HG03060 (cell line): ENCODE results near the gene ITGB6.
"Not testable (repeated sequence)": the region's sequence is repeated elsewhere in the genome, so short reads cannot be mapped to it uniquely, and the experiment has no call there.

Source experiments
- ATAC-seq: cut with Tn5 transposase; IDR thresholded peaks from one replicate; pipeline ENCODE4 v1.9.1; 2021; ENCODE audit warnings: low read depth, moderate number of reproducible peaks; ENCODE audit not compliant: unreplicated experiment

The ITGB6 gene

DNA sequence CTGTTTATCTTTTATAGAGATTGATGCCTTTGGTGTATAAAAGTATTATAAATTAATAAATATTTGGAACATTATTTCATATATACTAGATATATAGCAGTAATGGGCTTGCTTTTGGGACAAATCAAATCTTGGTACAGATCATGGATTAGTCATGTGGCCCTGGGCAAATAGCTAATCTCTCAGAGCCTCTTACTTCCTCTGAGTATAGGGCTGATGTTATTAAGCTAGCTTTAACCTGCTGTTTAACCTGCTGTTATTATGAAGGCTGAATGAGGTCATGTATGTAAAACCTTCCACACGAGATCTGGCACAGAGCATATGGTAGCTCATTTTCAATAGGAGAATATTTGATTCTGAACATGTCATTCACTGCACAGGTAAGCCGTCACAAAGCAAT, 5.7 kb downstream of the ITGB6 start:
- ATAC-seq = no peak

DNA sequence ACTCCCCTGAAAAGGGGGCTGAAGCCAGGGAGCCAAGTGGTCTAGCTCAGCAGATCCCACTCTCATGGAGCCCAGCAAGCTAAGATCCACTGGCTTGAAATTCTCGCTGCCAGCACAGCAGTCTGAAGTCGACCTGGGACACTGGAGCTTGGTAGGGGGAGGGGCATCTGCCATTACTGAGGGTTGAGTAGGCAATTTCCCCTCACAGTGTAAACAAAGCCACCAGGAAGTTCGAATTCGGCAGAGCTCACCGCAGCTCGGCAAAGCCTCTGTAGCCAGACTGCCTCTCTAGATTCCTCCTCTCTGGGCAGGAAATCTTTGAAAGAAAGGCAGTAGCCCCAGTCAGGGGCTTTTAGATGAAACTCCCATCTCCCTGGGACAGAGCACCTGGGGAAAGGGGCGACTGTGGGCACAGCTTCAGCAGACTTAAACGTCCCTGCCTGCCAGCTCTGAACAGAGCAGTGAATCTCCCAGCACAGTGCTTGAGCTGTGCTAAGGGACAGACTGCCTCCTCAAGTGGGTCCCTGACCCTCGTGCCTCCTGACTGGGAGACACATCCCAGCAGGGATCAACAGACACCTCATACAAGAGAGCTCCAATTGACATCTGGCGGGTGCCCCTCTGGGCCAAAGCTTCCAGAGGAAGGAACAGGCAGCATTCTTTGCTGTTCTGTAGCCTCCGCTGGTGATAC, 18.8 kb downstream of the ITGB6 start:
- ATAC-seq = not testable (repeated sequence)

DNA sequence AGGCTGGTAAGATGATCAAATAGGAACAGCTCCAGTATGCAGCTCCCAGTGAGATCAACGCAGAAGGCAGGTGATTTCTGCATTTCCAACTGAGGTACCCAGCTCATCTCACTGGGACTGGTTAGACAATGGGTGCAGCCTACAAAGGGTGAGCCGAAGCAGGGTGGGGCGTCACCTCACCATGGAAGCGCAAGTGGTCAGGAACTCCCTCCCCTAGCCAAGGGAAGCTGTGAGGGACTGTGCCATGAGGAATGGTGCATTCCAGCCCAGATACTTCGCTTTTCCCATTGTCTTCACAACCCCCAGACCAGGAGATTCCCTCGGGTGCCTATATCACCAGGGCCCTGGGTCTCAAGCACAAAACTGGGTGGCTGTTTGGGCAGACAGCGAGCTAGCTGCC, 19.4 kb downstream of the ITGB6 start:
- ATAC-seq = not testable (repeated sequence)

DNA sequence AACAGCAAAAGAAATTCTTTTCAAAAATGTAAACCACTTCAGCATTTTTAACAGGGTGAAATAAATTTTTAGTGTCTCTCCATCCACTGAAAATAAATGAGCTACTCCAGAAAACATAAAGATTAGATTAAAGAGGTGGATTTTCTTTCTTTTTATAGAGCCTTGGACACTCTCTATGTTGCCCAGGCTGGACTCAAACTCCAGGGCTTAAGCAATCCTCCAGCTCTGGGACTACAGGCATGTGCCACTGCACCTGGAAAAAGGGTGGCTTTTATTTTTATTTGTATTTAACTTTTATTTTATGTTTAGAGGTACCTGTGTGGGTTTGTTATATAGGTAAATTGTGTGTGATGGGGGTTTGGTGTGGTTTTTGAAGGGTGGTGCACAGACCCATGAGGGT, 19.9 kb downstream of the ITGB6 start:
- ATAC-seq = no peak

DNA sequence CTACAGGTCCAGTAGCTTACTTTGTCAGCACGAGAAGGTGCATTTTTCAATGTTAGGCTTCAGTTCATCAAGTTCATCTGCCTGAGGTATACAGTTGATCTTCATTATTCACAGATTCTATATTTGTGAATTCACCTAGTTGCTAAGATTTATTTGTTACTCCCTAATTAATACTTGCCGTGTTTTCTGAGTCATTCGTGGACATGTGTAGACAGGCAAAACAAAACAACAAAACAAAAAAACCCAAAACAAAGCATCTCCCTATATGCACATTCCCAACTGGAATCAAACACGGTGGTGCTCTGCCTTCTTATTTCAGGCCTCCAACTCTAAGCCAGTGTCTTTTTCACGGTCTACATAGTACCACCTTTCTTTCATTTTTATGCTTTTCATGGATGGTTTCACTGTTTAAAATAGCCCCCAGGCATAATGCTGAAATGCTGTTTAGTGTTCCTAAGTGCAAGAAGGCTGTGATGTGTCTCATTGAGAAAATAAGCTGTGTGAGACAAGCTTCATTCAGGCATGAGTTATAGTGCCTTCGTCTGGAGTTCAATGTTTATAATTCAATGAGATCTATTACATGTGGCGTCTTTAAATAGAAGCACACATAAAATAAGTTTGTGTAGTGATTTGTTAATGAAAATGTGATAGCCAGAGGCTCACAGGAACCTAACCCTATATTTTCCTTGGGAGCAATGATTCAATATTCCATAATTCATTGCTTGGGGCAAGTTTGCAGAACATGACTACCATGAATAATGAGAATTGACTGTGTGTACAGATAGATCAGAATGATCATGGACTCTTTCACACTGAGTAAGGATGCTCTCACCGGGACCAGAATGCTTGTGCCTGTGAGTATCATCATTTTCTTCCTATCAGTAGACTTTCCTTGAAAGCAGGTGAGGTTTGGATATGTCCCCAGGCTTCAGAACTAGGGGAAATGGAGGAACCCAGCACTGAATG, 24.6 kb downstream of the ITGB6 start:
- no peak for ATAC-seq

DNA sequence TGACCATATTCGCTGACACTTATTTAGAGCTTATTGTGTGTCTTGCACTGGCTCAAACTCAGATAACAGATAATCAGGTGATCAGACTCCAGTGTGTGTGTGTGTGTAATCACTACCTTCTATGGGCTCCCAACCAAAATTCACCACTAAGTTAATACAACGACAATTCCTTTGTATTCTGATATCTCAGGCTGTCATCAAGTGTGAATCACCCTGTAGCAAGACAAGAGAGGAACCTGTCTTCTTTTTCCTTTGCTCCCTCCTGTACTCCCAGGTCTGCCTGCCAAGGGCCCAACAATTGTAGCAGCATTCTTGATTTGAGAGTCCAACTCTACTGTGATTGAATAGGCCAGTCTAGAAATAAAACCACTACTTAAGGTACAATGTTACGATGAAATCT, 25.8 kb downstream of the ITGB6 start:
- no peak for ATAC-seq

DNA sequence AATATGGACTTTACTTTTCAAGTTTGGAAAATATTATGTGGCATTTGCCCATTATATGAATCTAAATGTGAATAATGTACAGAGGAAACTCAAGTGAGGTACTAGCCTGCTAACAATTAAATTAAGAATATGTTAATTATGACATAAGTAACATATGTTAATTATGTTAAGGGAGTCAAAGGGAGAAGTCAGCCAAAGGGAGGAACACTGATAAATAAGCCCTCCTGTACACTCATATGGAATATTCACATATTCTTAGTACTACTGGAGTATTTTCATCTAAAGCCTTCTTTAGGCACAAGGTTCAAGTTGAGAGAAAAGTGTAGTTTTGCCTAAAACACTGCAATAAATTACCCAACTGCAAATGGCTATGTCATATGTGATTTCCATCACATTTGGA, 30.1 kb downstream of the ITGB6 start:
- no peak for ATAC-seq

DNA sequence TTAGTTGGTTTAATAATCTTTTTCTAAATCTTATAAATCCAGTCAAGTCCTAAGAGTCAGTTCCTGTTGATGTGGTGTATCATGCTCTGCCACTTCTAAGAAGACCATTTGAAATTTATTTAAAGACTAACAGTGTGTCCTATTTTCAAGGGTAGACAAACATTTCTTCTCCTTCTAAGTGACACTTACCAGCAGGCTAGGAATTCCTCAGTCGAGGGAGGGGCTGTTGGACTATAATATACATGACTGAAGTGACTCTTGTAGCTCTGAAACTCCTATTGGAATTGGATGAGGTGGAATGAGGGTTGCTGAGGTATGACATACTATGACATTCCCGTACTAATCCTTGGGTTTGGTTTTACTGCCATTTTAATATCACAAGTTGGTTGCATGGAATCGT, 30.6 kb downstream of the ITGB6 start:
- no peak for ATAC-seq

DNA sequence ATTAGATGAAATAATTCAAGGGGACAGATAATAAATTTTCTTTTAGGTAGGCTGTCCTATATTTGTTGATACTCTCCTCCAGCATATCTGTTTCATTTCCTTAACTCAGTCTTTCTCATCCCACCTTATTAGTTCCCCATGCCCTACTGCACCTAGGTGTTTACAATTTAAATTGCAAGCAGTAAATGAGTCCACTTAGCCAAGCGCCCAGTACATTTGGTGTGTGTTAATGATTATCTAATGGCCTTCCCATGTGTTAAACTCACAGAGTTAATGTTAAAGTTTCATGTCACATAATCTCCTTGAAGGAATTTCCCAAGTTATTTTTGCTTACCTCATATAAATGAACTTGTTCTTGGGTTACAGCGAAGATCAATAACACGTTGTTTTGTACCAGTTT, 31.2 kb downstream of the ITGB6 start:
- ATAC-seq = no peak

DNA sequence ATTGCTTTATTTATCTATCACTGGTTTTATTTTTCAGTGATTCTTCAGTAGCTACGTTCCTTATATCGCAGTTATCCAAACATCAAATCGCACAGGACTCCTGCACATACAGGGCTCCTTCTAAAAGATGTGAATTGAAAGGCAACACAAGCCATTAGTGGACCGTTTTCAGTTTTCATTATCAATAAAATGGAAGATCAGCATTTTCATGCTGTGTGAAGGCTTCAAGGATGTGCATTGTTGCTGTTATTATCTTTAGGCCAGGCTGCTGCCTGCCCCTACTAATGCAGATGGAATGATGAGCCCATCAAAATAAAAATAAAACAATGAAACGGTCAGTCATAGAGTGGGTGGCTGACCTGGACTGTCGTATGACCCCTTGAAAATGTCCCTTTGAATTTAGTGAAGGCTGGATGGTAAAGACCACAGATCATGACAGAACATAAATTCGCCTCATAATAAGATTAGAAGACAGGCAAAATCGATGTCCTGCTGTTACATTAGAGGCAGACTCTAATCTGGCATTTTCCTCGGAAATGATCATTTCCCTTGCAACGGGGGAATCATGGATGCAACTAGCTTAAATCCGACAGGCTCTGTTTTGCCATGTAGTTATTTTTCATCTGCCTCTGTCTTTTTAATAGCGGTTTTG, 32.9 kb downstream of the ITGB6 start:
- ATAC-seq = no peak

DNA sequence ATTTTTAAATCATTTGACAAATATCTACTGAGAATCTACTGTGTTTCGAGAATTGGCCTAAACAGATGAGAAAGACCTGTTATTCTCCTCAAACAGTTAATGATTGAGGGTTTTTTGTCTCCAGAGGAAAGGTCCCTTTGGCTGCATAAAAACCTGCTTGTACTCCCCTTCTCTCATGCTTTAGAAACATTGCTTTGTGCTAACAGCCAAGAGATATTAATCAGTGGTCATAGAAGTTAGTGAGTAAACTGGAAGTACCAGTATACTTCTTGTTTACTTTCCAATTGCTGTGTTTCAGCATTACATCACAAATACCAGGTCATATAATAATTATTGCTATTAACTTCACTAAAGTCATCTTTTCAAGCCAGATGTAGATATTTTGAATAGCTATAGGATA, 34.1 kb downstream of the ITGB6 start:
- ATAC-seq = no peak

DNA sequence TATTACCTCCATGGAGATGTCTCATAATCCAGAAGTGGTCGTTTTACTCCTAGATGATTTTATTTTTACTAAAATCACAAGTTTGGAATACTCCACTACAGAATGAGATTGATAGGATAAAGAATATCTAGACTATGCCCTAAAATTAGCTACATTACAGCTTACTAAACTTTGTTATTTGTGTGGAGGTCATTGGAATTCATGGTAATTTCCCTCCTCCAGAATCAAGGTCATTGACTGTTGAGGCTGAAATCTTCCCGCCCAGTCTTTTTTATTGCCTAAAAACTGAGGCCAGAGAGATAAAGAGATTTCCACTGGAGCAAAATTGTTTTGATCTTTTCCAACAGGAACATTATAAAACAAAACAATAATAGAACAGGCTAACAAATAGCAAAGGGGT, 35.0 kb downstream of the ITGB6 start:
- ATAC-seq = no peak

DNA sequence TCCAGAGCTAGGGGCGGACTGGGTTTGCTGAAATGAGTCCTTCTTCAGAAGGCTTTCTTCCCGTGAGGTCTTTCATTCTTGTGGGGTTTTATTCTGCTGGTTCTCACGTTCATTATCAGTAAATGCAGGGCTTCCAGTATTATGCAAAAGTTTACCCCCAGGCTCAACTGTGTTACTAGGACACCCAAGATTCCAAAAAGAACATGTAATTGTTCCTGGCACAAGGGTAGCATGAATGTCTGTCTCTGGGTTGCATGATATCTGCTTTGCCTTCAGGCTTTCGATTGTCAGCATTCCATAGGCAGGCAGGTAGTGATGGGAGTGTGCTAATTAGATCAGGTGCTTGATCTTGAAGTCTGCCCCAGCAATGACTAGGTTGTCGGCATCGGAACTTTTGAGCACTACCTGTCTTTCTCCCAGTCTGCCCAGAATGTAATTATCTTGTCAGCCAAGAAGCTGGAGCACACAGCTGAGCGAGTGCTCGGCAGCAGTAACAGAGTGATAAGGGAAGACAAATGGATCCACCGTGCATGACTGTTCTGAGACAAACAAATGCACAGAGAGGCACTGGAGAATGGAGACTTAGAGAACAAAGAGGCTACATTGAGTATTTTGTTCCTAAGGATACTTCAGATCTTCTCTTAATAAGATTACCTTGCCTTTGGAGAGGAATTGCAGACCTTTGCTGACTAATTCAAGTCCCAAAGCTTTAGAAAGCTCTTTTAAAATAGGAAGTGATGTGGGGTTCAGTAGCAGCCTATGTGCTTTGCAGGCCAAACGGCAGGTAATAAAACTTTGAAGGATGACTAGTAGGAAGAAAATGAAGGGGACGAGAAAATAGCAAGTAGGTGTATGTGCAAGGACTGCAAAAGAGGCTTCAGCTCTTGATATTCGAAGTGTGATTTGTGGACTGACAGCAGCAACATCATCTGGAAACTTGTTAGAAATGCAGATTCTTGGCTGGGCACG, 41.9 kb downstream of the ITGB6 start:
- no peak for ATAC-seq

DNA sequence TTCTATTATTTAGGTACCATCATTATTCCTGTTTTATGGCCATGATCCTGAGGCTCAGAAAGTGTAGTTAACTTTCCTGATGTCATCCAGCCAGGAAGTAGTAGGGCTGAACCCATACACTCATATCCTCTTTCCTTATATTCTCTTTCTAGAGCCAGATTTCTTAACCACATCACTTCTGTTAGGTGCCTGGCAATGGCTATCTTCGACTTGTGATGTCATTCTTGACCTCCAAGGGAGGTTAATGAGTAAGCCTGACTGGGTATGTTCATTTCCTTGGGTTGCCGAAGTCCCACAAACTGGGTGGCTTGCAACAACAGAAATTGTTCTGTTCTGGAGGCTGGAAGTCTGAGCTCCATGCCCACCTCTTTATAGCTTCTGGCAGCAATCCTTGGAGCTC, 43.4 kb downstream of the ITGB6 start:
- ATAC-seq = no peak

DNA sequence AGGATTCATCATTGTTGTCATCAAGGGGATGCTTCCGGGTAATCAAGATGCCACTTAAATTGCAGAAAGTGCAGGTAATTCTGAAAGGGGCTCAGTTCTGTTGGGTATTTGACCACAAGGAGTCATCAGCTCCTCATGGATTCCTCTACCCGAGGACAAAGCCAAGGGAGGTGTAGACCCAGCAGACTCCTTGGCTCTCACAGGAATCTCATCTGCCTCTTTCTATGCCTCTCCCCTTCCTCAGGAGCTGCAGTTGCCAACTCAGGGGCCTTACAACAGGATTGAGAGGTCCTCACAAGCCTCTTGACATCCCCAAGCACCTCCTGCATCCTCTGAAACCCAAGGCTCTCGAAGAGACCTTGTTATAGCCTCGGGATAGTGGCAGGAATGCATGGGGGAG, 44.0 kb downstream of the ITGB6 start:
- ATAC-seq = no peak

DNA sequence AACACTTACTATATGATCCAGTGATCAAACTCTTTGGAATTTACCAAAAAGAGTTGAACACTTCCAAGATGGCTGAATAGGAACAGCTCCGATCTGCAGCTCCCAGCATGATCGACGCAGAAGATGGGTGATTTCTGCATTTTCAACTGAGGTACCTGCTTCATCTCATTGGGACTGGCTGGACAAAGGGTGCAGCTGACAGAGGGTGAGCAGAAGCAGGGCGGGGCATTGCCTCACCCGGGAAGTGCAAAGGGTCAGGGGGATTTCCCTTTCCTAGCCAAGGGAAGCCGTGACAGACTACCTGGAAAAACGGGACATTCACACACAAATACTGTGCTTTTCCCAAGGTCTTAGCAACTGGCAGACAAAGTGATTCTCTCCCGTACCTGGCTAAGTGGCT, 51.7 kb downstream of the ITGB6 start:
- ATAC-seq = not testable (repeated sequence)

DNA sequence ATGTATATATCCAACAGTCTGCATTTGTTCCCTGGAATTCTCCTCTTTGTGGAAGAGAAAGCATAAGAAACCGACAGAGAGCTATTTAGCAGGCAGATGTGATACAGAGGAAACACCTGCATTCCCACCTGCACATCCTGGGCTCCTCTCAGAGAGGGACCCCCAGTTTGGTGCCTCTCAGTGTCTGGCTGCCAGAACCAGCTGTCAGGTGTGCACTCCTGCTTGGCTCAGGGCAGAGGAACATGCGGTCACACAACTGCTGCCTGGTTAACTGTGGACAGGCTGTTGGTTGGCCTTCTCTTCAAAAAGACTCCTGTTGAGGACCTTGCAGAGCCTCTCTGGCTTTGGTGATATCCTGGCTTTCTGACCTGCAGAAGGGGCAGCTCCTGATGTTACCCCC, 54.6 kb downstream of the ITGB6 start:
- ATAC-seq = no peak

DNA sequence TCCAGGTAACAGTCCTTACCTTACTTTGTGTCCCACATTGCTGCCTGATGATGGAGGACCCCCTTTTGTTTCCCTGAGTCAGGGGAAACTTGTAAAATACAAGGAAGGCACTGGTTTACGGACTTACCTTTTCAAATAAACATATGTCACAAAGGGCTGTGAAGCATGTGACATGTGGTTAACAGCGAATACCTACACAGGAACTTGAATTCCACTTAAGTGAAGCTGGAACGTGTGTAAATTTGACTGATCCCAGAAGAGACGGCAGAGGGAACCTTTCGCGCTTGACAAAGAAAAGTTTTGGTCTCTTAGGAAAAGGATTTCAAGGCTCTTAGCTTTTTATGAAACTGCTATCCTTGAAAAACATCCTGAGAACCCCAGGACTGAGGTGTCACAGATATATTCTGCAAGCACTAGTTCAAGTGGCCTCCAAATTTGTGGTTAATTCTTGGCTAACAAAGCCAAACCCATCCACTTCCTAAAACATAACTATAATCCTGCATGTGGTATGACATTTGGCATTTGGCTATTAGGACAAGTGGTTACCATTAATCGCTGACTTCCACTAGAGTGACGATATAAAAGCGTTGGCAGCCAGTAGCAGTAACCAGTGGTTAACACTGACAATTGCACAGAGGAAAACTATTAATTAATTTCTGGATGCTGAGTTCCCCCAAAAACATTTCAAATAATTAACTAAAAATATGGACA, 55.6 kb downstream of the ITGB6 start:
- ATAC-seq = no peak

DNA sequence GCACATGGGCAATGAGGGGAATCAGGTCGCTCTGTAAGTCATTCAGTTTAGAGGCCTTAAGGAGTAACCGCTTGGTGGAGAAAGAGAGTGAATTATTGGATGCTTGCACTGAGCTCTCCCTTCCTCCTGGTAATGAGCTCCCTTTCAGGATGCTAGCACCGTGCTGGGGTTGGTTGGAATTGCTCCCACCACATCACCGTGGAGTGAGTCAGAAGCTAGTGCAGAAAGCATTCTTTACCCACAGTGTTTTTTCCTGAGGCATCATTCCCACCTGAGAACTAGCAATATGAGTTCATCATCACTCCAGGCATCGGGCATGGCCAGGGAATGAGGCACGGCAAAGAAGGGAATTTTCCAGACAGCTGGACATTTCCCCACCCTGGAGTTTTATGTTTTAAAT, 57.6 kb downstream of the ITGB6 start:
- no peak for ATAC-seq

DNA sequence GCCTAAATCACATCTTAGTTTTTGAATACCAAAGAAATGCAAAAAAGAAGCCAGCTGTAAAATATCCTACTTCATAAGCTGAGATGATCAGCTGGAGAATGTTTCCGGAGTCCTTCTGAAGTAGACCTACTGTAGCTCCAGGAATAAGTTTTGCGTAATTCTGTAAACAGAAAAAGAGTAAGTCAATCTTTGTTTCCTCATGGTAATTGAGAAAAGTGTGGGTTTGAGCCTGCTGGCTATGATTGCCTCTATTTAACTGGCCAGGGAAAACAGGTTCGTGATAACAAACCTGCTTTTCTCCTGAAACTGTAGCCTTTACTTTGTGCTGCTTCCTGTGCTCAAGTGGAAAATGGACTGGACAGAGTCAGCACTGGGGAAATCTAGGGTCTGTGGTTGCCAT, 58.2 kb downstream of the ITGB6 start:
- ATAC-seq = no peak
